Left lung (tissue), 10 donors: ENCODE measurements around the gene PNCK. TPM values are rescaled to one million over a fixed set of nuclear protein-coding genes. Genes with fewer than 3 reads are reported as not detected.
"Not testable (repeated sequence)": the region's sequence is repeated elsewhere in the genome, so short reads cannot be mapped to it uniquely, and the experiment has no call there.

ENCODE experiments used
- ATAC-seq: fragments of 200-7000 bp; cut with Tn5 transposase; one replicate; pipeline ENCODE4 v1.9.1; 2020; ENCODE audit warnings: moderate library complexity
- DNase-seq, 4 donors: peaks; one replicate each; pipeline ENCODE4 v3.0.0-alpha.2; 2013 to 2020
- H3K27ac ChIP-seq, 2 donors: fragments of 200-600 bp; sonication (generic) in 1 of 2; one replicate each; pipeline versions ENCODE4 v1.5.0 to v1.8.0; 2020 to 2021
- H3K27me3 ChIP-seq, 2 donors: fragments of 200-600 bp; sonication (generic) in 1 of 2; one replicate each; pipeline versions ENCODE4 v1.5.0 to v1.8.0; 2020 to 2021
- H3K36me3 ChIP-seq, 2 donors: fragments of 200-600 bp; sonication (generic) in 1 of 2; one replicate each; pipeline versions ENCODE4 v1.5.0 to v1.8.0; 2020 to 2021
- H3K4me1 ChIP-seq, 2 donors: fragments of 200-600 bp; one replicate each; pipeline ENCODE4 v1.8.0; 2021
- H3K4me3 ChIP-seq, 2 donors: fragments of 200-600 bp; sonication (generic) in 1 of 2; one replicate each; pipeline versions ENCODE4 v1.5.0 to v1.8.0; 2020 to 2021; ENCODE audit warnings: mild to moderate bottlenecking in 1 of 2
- H3K9me3 ChIP-seq, 2 donors: fragments of 200-600 bp; sonication (generic) in 1 of 2; one replicate each; pipeline versions ENCODE4 v1.5.0 to v1.8.0; 2020 to 2021
- CTCF ChIP-seq, 2 donors: fragments of 200-600 bp; sonication (generic) in 1 of 2; IDR thresholded peaks; one replicate each; pipeline versions ENCODE4 v1.5.0 to v1.8.0; 2021; ENCODE audit warnings: antibody characterized with exemption in 2 of 2
- intact Hi-C, 2 donors: fragments of 100-400 bp; cut with DNase I; formaldehyde crosslinking; loops; one replicate each; pipeline versions ENCODE4 v1.11.2 to v1.14.2; 2022
- polyA plus RNA-seq, 6 donors: library from polyadenylated mRNA; unstranded; fragments of 120-200 nt; gene quantifications; one replicate each; pipeline ENCODE4 v1.2.1, GENCODE V29; 2013; ENCODE audit not compliant: insufficient read length in 6 of 6
- total RNA-seq, 2 donors: library from RNA; stranded (reverse); fragmentation: NEBNext Ultra II Directional; extraction: Animal tissue kit (Norgen Biotek cat#: 25700); gene quantifications; one replicate each; pipeline ENCODE4 v1.2.1, GENCODE V29; 2021
- donor health status: DM: no; HTN: yes; CAD: no.
- donor health status: DM: no; HTN: no; CAD: no.

The PNCK gene
- total and polyA plus RNA-seq, 8 donors = 0.34 to 1.4 (median 0.67) TPM; not detected in 1

- intact Hi-C loops = no loop called here
- Histone ChIP-seq H3K27ac (no peak overlapping the region), H3K27me3 (no peaks in the 10 kb centered on the region), H3K4me3 (no peak overlapping the region), H3K9me3 (no peaks in the 10 kb centered on the region), H3K4me1 (no peaks in the 10 kb centered on the region), H3K36me3 (peaks cover 0 to 69% of the 10 kb centered on the region in 2 donors)
- no peak for DNase-seq
- no peak for ATAC-seq
- no peak for TF ChIP-seq CTCF (IDR thresholded peaks at IDR 0.05)
Measured at GRCh38 chrX:153701706-153702105, 28.1 kb upstream of the PNCK start.

- no peaks in the 10 kb centered on the region for H3K27me3 ChIP-seq
- ATAC-seq (no peak), DNase-seq (no peak)
- no peak for TF ChIP-seq CTCF (IDR thresholded peaks at IDR 0.05)
- no peaks in the 10 kb centered on the region for H3K4me1 ChIP-seq
- H3K4me3 ChIP-seq = no peak overlapping the region
- intact Hi-C loops = no loop called here
- no peak overlapping the region for H3K27ac ChIP-seq
- no peaks in the 10 kb centered on the region for H3K9me3 ChIP-seq
- H3K36me3 ChIP-seq = peaks cover 0 to 76% of the 10 kb centered on the region in 2 donors
Measured at GRCh38 chrX:153700967-153701366, 27.4 kb upstream of the PNCK start.

GRCh38 chrX:153700376-153700945 is 26.8 kb upstream of the PNCK start:
- Histone ChIP-seq H3K4me3 (no peak overlapping the region), H3K4me1 (no peaks in the 10 kb centered on the region), H3K27me3 (no peaks in the 10 kb centered on the region), H3K27ac (no peak overlapping the region), H3K9me3 (no peaks in the 10 kb centered on the region), H3K36me3 (peaks cover 0 to 72% of the 10 kb centered on the region in 2 donors)
- intact Hi-C loops = no loop called here
- ATAC-seq = no peak
- TF ChIP-seq CTCF (IDR thresholded peaks at IDR 0.05) = no peak
- DNase-seq = no peak

GRCh38 chrX:153699784-153700371 is 26.3 kb upstream of the PNCK start:
- H3K9me3 ChIP-seq, DNase-seq, ATAC-seq, H3K4me3 ChIP-seq, intact Hi-C loops, H3K27me3 ChIP-seq, H3K27ac ChIP-seq, H3K4me1 ChIP-seq: not testable (repeated sequence)
- H3K36me3 ChIP-seq = peaks cover 0 to 66% of the 10 kb centered on the region in 2 donors

- DNase-seq, H3K27ac ChIP-seq, ATAC-seq, intact Hi-C loops, H3K4me3 ChIP-seq, H3K4me1 ChIP-seq, H3K27me3 ChIP-seq, H3K9me3 ChIP-seq: not testable (repeated sequence)
- peaks cover 0 to 62% of the 10 kb centered on the region in 2 donors for H3K36me3 ChIP-seq
Measured at GRCh38 chrX:153699210-153699783, 25.7 kb upstream of the PNCK start.

- DNase-seq (no peak), ATAC-seq (no peak)
- Histone ChIP-seq H3K27me3 (no peaks in the 10 kb centered on the region), H3K9me3 (no peaks in the 10 kb centered on the region), H3K4me3 (no peak overlapping the region), H3K36me3 (peaks cover 0 to 51% of the 10 kb centered on the region in 2 donors), H3K27ac (no peak overlapping the region), H3K4me1 (no peaks in the 10 kb centered on the region)
- intact Hi-C loops = no loop called here
- no peak for TF ChIP-seq CTCF (IDR thresholded peaks at IDR 0.05)
Measured at GRCh38 chrX:153697924-153698865, 24.6 kb upstream of the PNCK start.

- H3K4me1 ChIP-seq, H3K27ac ChIP-seq, H3K4me3 ChIP-seq, intact Hi-C loops, DNase-seq, H3K27me3 ChIP-seq, ATAC-seq, H3K9me3 ChIP-seq: not testable (repeated sequence)
- peaks cover 0 to 41% of the 10 kb centered on the region in 2 donors for H3K36me3 ChIP-seq
Measured at GRCh38 chrX:153696986-153697722, 23.5 kb upstream of the PNCK start.

- peaks cover 0 to 34% of the 10 kb centered on the region in 2 donors for H3K36me3 ChIP-seq
- H3K4me3 ChIP-seq, H3K27me3 ChIP-seq, DNase-seq, H3K9me3 ChIP-seq, H3K27ac ChIP-seq, H3K4me1 ChIP-seq, intact Hi-C loops, ATAC-seq: not testable (repeated sequence)
Measured at GRCh38 chrX:153696538-153696937, 22.9 kb upstream of the PNCK start.
